AG10803 (cell line): ENCODE measurements around the gene DMD.

Experiments
- DNase-seq: peaks from one replicate; pipeline ENCODE4 v3.0.0; 2010; ENCODE audit warnings: low read depth
- H3K4me3 ChIP-seq: 2 replicates; pipeline ENCODE4 v1.5.1; 2011; ENCODE audit warnings: mild to moderate bottlenecking, low read length, control low read depth
- TF ChIP-seq, protein P1 (sequence below): conservative IDR thresholded peaks from 2 replicates; pipeline ENCODE4 v1.5.1; 2011; ENCODE audit warnings: mild to moderate bottlenecking, low read length, control low read depth, inconsistent platforms

Gene DMD

DNA sequence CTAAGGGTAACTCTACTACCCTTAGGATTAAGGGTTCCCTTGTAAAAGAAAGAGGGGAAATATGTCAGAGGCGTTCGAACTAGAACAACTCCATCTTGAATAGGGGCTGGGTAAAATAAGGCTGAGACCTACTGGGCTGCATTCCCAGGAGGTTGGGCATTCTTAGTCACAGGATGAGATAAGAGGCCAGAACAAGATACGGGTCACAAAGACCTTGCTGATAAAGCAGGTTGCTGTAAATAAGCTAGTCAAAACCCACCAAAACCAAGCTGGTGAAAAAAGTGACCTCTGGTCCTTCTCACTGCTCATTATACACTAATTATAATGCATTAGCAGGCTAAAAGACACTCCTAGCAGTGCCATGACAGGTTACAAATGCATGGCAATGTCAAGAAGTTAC lies 922.0 kb downstream of the DMD start:
- no peak for DNase-seq
- TF ChIP-seq, protein P1, sequence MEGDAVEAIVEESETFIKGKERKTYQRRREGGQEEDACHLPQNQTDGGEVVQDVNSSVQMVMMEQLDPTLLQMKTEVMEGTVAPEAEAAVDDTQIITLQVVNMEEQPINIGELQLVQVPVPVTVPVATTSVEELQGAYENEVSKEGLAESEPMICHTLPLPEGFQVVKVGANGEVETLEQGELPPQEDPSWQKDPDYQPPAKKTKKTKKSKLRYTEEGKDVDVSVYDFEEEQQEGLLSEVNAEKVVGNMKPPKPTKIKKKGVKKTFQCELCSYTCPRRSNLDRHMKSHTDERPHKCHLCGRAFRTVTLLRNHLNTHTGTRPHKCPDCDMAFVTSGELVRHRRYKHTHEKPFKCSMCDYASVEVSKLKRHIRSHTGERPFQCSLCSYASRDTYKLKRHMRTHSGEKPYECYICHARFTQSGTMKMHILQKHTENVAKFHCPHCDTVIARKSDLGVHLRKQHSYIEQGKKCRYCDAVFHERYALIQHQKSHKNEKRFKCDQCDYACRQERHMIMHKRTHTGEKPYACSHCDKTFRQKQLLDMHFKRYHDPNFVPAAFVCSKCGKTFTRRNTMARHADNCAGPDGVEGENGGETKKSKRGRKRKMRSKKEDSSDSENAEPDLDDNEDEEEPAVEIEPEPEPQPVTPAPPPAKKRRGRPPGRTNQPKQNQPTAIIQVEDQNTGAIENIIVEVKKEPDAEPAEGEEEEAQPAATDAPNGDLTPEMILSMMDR: no peak

DNA sequence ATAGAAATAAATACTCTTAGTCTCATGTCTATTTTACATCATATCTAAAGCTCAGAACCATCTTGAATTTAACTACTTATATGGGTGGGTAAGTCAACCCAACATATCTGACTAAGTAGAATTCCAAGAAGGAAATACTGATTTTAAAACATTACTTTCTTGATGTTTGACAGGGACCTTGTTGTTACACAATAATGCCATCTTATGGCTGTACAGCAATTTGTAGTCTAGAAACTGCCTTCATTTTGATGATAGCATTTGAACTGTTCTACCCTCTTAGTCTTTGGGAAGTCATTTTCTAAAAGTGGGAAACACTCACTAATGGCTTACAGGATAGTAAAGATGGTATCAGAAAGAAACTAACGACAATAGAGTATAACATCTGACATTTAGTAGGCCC lies 929.5 kb downstream of the DMD start:
- TF ChIP-seq, protein P1: no peak
- DNase-seq: no peak

More for the DNA sequence above, 922.0 kb downstream of the DMD start:
- no peak overlapping the region for H3K4me3 ChIP-seq

DNA sequence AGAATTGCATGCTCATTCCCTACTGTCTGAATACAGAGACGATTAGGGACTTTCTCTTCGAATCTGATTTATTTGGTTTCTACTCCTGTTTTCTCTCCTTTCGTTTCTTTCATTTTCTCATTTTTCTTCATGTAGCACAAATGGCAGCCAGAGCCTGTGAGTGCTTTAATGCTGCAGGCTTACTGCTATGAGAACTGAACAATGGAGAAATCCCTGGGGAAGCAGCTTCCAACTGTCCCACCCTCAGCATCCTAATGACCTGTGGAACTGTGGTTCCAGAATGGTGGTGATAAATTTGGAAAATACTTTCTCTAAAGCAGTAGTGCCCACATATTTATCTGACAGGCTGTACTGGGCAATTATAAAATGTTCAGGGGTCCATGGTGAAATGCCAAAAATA lies 930.4 kb downstream of the DMD start:
- no peak overlapping the region for H3K4me3 ChIP-seq
- no peak for DNase-seq
- TF ChIP-seq, protein P1: no peak

More for the DNA sequence above, 929.5 kb downstream of the DMD start:
- H3K4me3 ChIP-seq: no peak overlapping the region

DNA sequence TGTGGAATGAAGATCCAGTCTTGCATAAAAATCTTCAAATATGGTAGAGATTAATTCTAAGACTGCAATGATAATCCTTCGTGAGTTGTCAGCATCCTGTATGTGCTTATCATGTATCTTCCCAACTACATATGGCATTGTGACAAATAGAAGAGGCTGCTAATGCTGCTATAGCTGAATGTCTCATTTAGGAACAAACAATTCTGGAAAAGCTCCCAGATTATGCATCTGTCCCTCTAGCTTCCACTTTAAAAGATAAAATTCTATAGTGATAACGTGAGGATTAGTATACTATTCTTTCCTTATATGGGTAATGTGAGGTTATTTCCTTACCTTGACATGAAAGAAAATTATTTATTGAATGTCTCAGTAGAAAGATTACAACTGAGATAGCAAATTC lies 930.9 kb downstream of the DMD start:
- DNase-seq: no peak
- TF ChIP-seq, protein P1: no peak
- H3K4me3 ChIP-seq: no peak overlapping the region

DNA sequence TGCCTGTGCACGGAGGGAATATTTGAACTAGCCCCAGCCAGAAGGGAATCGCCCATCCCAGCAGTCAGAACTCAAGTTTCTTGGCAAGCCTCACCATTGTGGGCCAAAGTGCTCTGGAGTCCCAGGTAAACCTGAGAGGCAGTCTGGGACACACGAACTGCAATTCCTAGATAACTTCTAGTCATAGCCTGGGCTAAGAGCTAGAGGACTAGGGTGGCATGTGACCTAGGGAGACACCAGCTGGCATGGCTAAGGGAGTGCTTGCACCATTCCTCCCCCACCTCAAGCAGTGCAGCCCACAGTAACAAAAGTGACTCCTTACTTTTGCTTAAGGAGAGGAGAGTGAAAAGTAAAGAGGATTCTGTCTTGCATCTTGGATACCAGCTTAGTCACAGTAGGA lies 935.2 kb downstream of the DMD start:
- H3K4me3 ChIP-seq: no peak overlapping the region
- TF ChIP-seq, protein P1: no peak
- DNase-seq: no peak

DNA sequence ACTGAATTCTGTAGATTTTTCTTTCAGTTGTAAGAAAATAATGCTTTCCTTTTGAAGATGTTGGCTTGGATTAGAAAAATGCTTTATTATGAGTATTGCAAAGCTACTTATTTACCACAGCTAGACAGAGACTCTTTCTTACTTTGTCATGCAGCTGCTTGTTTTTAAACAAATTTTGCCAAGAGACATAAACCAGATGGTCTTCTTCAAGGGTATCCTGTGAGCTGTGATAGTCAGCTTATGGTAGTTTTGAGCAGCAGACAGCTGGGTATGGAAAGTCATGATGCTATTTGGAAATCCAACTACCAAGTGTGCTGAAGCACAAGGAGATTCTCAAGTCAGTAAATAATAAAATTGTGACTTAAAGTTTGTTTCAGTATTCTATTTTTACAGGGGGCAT lies 941.5 kb downstream of the DMD start:
- H3K4me3 ChIP-seq: no peak overlapping the region
- TF ChIP-seq, protein P1: no peak
- DNase-seq: no peak

DNA sequence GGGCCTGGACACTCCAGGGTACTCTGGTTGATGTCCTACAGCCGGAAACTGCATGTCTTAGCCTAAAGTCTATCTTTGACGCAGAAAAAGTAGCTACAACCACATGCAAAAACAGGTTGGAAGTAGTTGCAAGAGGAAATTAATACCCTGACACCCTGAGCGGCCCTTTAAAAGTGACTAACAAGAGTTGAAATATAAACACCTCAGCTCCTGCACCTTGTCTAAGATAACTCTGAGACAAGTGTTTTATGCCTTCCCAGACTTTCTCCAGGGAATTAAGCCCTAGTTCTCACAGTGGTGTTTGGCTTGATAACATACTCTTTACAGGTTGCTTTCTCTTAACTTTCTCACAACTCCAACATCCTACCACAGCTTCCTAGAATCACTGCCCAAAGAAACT lies 943.1 kb downstream of the DMD start:
- DNase-seq: no peak
- no peak overlapping the region for H3K4me3 ChIP-seq
- TF ChIP-seq, protein P1: no peak
